Fibroblast of the conjunctiva (primary cell): Measurements from ENCODE around the gene MMP15.

Source experiments
- DNase-seq: peaks from one replicate; pipeline ENCODE4 v3.0.0-alpha.2; 2010; ENCODE audit warnings: low read depth

The MMP15 gene

GRCh38 chr16:58019866-58020538 lies 5.6 kb upstream of the MMP15 start:
- DNase-seq: no peak

GRCh38 chr16:58020628-58021521 lies 4.7 kb upstream of the MMP15 start:
- DNase-seq: no peak

GRCh38 chr16:58021661-58022551 lies 3.6 kb upstream of the MMP15 start:
- DNase-seq: no peak

- DNase-seq: peak; percentile 38
Observed at GRCh38 chr16:58022601-58023371, 2.8 kb upstream of the MMP15 start.

- DNase-seq: no peak
Observed at GRCh38 chr16:58024486-58025350, 836 bp upstream of the MMP15 start.

GRCh38 chr16:58026139-58026704 lies 668 bp downstream of the MMP15 start:
- no peak for DNase-seq

GRCh38 chr16:58026705-58027160 lies 1.2 kb downstream of the MMP15 start:
- no peak for DNase-seq

- no peak for DNase-seq
Observed at GRCh38 chr16:58027161-58027915, 1.8 kb downstream of the MMP15 start.

- DNase-seq: no peak
Observed at GRCh38 chr16:58027916-58028455, 2.4 kb downstream of the MMP15 start.

GRCh38 chr16:58028541-58029070 lies 3.1 kb downstream of the MMP15 start:
- no peak for DNase-seq

- DNase-seq: no peak
Observed at GRCh38 chr16:58029410-58029809, 3.9 kb downstream of the MMP15 start.

- DNase-seq: no peak
Observed at GRCh38 chr16:58030136-58030840, 4.7 kb downstream of the MMP15 start.

GRCh38 chr16:58031016-58031800 lies 5.7 kb downstream of the MMP15 start:
- no peak for DNase-seq

GRCh38 chr16:58032710-58033293 lies 7.2 kb downstream of the MMP15 start:
- no peak for DNase-seq

GRCh38 chr16:58034128-58034685 lies 8.7 kb downstream of the MMP15 start:
- no peak for DNase-seq

GRCh38 chr16:58034774-58035173 lies 9.2 kb downstream of the MMP15 start:
- no peak for DNase-seq
